Measurements from ENCODE around the gene BST1. TPM values are rescaled to one million over a fixed set of nuclear protein-coding genes. Genes with fewer than 3 reads are reported as not detected.

BST1 gene
- total RNA-seq, 1 donor from 2014 or later, result 39.0 TPM

DNA sequence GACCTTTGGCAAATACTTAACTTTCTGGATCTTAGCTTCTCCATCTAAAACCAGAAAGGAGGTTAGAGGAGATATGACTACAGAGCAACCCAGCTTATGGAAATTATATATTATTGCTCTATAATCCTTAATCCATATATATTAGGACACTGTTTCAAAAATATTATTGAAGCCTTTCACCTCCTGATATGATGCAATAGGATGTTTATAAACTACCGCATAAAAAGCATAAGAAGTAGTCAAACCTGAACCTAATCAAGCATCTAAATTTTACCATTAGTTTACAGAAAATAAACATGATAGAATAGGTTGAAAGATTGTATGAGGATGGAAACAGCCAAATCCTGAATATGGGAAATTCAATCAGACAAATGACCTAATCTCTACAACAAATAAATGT lies 26.8 kb upstream of the BST1 start:
- DNase-seq (ENCODE audit: low spot score), result no peak

DNA sequence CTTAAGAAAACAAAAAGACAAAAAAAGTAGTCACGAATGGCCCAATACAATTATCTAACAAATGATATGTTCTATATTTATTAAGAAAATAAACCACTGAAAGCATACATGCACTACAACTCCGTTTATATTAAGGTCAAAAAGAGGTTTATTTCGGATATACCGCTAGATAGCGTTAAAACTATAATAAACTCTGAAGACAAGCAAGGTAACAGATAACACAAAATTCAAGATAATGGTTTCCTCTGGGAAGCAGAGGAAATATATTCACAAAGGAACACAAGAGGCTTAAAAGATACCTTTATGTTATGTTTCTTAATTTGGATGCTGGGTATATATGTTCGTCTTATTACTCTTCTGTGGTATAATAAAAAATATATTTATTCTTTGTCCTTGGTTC lies 26.0 kb upstream of the BST1 start:
- no peak for DNase-seq (ENCODE audit: low spot score)

DNA sequence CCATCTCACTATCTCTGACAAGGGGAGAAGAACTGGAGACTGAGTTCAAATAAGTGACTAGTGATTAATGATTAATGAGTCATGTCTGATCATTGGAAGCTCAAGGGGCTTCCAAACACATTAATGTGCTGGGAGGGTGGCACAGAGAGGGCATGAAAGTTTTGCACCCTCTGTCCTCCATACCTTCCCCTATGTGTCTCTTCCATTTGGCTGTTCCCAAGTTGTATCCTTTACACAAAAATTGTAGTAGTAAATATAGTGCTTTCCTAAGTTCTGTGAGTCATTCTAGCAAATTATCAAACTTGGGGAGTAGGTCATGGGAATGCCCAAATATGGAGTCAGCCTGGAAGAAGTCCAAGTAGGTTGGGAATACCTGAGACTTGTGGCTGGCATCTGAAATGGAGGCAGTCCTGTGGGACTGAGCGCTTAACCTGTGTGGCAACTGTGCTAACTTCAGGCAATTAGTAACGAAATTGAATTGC lies 25.3 kb upstream of the BST1 start:
- no peak for DNase-seq (ENCODE audit: low spot score)

DNA sequence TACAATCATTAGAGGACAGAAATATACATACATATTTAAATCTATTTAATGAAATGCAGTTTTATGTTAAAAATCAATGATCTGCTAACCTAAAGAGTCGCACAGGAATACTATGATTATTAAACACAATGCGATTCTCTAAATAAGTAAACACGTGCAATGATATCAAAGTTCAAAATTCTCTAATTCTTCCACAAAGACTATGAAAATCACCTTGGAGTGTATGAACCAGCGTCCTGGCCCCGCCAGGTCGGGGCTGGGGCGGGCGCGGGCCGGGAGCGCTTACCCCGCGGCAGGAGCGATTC lies 21.8 kb upstream of the BST1 start:
- no peak for DNase-seq (ENCODE audit: low spot score)

DNA sequence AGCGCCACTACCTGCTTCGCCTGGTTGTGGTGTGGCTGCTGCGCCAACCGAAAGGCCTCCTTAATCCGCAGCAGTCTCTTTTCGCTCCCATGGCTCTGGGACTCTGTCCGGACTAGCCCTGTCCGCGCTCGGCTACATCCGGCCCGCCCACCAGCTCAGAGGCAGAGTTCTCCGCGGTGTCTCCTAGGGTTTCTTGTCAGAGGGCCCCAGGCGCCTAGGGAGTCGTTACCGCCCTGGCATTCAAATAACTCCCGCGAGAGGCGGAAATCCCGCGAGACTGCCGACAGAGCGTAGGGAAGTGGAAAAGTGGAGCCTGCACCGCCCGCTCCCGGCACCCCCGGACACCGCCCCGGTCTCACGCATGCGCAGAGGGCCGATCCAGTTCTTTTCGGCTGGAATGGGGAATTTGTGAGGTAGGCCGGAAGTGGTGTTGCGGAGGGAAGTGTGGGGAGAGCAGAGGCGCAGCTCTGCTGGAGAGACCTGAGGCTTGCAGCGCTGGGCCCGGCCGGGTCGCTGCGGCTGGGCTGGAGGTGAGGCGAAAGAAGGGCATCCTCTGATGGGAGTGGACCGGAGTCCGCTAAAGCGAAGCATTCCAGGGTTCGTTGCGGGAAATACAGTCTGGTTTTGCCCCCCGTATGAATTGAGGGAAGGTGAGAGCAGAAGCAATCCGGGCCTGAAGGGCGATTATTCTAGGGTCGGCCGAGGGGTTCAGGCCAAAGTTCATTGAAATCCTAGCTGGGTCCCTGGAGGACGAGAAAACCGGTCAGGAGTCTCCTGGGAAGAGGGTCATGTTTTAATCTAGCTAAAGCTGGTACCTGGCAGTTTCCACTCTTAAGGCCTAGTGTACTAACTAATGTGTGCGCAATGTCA lies 21.3 kb upstream of the BST1 start, which contains the start of gene FAM200B:
TSS of gene FAM200B (plus strand) at position 456 of the 870 bp plus-strand sequence. CDS start 5,151 bp downstream, outside the sequence.
- DNase-seq (ENCODE audit: low spot score), result peak; percentile 100

DNA sequence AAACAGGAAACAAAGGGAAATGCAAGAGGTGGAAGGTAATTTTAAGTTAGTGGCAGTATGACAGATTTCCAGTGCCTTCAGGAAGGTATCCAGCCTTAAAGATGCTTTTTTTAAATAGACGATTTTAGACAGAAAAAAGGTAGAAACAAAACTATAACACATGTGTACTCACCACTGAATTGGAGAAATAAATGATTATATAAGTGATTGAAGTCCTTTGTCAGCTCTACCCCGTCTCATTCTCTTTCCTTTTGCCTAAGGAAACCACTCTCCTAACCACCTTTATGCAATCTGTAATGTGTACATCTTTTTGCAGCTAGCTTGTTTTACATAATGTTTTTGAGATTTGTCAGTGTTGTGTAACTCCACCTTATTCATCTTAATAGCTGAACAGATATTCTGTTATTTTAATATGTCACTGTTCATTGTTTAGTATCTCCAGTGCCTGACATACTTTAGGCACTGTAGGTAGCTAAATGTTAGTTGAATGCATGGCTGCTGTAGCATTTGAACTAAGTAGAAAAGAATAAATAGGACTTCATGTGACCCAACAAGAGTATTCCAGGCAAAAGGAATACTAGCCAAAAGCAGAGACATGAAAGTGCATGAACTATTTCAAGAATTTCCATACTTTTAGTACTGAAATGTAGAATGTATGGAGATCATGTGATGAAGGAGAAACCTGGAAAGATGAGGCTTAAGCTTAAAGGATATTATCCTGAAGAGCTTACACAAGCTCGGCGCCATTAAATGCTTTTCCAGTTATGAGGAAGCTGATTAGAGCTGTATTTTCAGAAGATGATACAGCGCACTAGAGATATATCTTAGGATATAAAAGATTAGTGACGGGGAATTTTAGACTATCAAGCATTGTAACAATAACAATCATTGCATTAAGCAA lies 20.4 kb upstream of the BST1 start:
- DNase-seq (ENCODE audit: low spot score), result peak; percentile 77

DNA sequence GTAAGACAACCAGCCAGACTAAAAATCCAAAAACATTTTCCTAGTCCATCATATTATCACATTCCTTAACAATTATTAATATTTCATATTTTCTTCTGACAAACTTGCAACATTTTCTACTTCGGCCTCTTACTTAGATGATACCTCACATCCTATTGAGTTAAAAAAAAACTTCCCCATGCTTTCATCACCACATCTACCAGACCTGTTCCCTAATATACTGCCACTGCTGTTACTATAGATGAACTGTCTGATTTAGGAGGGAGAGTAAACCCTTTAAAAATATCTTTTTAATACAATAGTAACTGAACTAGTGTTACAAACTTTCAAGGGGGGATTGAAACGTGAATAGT lies 19.7 kb upstream of the BST1 start:
- DNase-seq (ENCODE audit: low spot score), result no peak

DNA sequence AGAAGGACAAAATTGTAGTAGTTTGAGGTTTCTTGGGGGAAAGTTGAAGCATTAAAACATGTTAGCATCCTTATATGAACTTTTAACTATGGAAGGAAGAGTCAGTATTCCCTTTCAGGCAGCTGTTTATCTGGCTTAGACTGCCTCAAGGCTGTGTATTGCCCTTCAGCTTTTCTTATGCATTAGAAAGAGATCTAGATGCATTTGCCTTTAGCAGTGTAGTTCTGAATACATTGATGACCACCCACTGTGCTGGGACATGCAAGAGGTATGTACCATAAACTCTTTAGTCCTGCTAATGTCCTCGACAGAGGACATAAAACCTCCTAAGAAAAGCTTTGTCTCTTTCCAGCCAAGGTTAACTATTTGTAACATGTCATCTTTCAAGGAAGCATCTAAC lies 18.4 kb upstream of the BST1 start:
- no peak for DNase-seq (ENCODE audit: low spot score)

DNA sequence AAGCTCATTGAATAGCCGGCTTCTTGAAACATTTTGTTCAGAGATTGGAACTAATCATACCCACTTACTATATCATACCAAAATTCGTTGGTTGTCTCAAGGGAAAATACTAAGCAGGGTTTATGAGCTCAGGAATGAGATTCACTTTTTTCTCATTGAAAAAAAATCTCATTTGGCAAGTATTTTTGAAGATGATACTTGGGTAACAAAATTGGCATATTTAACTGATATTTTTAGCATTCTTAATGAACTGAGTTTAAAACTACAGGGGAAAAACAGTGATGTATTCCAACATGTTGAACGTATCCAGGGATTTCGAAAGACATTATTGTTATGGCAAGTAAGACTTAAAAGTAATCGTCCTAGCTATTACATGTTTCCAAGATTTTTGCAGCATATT lies 14.8 kb upstream of the BST1 start:
- DNase-seq (ENCODE audit: low spot score), result peak; percentile 40

DNA sequence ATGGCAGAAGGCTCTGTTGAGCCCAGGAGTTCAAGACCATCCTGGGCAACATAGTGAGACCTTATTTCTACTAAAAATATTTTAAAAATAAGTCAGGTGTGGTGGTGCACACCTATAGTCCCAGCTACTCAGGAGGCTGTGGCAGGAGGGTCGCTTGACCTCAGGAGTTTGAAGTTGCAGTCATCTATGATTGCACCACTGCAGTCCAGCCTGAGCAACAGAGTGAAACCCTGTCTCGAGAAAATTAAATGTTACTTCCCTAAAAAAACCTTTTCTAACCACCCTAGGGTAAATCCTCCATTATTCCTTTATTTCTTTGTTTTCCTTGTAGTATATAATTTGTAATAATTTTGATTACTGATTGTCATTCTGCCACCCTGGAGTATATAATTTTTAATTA lies 13.3 kb upstream of the BST1 start:
- DNase-seq (ENCODE audit: low spot score), result no peak

DNA sequence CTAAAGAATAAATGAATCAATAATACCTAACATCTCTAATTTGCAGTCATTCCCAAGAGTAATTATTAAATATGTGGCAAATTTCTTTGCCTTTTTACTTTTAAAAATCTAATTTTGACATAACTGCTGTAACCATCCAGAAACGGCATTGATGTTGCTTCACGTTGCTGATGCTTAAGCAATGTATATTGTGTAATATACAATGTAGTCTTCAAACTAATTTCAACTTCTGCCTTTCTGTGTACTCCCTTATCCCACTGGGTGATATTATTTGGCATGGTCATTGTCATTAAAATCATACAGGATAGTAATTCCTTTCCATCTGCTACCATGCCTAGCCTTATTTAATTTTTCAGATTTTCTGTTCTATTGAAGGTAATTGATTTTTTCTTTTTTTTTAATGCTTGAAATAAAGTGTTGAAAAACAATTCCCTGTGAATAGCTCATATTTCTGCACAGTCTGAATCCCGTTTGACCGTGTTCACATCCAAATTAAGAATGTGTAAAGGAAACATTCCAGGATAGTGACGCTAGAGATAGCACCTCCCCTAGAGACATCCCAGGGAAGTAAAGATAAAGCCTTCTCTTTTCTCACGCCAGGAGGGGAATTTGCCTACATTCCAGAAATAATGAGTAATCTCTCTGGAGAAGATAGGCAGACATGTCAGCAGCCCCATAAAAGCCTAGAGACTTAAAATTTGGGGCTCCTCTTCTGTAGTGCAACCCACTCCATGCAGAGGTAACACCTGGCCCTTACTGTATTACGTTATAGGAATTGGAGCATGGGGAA lies 12.7 kb upstream of the BST1 start:
- peak; percentile 97 for DNase-seq (ENCODE audit: low spot score)

DNA sequence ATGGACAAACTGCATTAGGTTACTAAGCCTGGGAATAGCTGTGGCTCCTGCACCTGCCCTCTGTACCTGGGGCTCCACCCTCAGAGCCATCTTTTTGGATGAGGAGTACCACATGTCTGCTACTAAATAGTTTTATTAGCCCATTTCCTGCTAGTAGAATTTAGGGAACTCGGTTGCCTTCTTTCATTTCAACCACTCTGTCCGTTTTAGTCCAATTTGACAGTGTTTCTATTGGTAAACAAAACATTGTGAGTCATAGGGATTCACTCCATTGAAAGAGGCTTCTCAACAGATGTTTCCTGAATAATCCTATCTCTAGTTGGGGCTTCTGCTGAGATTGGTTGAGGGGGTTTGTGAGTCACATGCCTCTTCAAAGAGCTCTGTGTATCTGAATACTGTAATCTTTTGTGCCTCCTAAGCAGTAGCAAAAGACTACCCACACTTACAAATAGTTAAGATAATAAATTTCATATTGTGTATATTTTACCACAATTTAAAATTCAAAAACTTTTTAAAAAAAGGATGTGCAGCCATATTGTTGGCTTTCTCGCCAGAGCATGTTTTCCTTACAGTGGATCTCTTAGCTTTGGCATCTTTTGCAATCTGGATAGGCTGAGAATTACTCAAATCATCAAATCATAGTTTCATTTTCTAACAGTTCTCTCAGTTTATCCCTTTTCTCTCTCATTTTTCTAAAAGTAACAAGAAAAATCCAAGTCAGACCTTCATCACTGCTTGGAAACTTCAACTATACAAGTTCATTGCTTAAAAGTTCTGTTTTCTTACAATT lies 11.3 kb upstream of the BST1 start:
- DNase-seq (ENCODE audit: low spot score), result peak; percentile 86

DNA sequence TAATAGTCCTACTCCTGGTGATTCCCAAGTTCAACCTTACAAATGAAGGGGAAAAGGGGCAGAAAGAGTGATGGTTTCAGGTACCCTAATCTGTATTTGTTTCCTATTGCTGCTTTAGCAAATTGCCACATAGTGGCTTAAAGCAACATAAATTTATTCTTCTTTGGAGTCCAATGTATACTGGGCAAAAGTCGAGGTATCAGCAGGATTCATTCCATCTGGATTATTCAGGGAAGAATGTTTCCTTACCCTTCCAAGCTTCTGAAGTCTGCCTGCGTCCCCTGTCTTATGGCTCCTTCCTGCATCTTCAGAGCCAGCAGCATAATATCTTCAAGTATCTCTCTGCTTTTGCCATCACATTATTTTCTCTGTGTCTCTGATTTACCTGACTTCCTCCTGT lies 10.3 kb upstream of the BST1 start:
- peak; percentile 50 for DNase-seq (ENCODE audit: low spot score)

DNA sequence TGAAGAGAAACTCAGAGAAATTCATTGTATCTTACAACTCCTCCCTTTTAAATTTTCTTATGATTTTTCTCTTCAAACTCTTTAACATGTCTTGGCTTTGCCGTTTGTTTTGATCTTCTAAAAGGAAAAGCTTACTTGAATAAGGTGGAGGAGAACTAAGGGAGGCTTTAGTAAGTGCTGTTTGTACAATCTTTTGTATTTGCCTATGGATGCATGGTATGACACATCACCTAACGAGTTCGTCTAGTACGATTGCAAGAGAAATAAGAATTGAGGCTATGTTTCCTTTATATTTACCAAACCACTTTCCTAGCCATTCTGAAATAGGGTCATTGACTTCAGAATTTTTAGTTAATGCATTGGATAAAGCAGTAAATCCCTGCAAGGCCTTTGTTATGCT lies 8.4 kb upstream of the BST1 start:
- no peak for DNase-seq (ENCODE audit: low spot score)

DNA sequence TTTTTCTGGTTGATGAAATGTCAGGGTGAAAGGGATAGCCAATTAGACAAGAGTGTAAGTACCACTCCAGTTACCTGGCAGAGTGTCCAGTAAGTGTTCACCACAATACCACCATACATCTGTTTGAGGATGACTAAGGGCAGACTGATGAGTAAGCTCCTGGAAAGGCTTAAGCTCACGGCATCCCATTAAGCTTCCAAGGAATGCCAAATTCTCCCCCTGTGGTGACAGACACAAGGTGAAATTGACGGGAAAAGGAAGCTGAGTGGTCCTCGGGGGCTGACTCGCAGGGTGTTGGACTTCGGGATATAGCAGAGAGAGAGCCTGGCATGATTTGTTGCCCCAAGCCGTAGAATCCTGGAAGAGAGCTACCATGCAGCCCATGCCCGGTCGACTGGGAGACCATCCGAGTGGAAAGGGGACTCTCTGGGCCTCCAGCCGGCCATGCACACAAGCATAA lies 7.6 kb upstream of the BST1 start:
- no peak for DNase-seq (ENCODE audit: low spot score)

DNA sequence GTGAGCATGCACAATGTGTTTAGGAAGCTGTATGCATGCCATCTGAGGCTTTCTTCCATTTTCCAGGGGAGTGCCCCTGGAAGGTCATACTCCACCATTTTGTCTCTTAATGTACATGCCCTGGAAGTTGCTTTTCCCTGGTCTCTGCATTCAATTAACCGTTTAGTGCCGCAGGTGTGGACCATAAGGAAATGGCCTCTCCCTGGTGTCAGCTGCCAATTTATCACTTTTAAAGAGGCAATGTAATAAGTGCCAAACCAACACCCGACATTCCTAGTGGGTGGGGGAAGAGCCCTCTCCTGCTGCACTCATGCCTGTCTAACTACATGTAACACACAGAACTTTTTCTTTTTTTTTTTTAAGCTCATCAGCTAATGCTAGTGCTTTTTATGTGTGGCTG lies 7.1 kb upstream of the BST1 start:
- no peak for DNase-seq (ENCODE audit: low spot score)

DNA sequence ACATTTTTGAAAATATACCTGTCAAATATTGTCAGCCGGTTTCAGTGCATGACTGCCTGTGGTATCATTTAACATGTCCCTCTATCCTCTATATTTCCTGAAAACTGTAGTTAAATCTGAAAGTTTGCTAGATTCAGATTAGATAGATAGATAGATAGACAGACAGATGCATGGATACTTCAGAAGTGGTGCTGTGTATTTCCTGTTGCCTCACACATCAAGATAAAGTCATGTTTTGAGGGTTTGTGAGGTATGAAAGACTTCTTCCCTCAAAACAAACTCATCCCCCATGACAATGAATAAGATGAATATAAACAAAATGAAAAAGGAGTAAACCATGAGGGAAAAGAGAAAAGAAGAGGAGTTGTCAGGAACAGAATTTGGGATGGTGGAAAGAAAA lies 6.0 kb upstream of the BST1 start:
- no peak for DNase-seq (ENCODE audit: low spot score)

DNA sequence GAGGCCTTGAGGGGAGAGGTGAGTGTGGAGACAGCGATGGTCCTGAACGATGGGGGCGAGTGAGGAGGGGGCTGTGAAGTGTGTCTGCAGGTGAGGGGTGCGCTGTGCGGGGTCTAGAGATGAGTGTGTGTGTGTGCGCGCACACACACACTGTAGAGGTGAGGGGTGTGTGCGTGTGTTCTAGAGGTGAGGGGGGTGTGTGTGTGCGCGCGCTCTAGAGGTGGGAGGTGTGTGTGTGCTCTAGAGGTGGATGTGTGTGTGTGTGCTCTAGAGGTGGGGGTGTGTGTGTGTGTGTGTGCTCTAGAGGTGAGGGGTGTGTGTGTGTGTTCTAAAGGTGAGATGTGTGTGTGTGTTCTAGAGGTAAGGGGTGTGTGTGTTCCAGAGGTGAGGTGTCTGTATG lies 574 bp downstream of the BST1 start:
- DNase-seq (ENCODE audit: low spot score), result no peak

DNA sequence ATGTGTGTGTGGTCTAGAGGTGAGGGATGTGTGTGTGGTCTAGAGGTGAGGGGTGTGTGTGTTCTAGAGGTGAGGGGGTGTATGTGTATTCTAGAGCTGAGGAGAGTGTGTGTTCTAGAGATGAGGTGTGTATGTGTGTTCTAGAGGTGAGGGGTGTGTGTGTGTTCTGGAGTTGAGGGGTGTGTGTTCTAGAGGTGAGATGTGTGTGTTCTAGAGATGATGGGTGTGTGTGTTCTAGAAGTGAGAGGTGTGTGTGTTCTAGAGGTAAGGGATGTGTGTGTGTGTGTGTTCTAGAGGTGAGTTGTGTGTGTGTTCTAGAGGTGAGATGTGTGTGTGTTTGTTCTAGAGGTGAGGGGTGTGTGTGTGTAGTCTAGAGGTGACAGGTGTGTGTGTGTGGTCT lies 1.3 kb downstream of the BST1 start:
- no peak for DNase-seq (ENCODE audit: low spot score)

DNA sequence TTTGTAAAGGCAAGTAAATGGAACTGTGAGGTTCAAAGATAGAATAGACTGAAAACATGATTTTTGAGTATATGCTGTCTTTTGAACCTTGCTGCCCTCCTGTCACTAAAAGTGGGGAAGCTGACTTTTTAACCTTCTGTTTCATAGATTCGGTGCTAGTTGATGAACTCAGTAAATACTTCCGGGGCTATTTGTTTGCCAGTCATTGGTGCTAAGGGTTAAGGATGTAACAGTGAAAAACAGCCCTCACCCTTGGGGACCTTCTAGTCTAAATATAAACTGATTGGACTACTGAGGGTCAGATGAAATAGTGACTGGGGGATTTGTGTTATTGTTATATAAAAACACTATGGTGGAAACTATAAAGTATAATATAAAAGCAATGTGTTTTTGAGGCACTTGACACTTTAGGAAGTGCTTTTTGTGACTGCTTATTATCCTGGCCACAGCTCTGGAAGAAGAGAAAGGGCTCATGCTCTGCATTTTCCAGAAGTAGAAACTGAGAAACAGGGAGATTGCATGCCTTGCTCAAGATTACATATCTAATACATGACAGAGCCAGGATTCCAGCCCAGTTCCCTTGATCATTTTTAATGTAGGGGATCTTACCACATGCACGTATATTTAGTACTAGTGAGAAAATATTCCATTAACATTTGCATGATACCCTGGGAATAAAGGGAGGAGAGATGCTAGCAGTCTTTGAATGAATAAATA lies 3.9 kb downstream of the BST1 start:
- DNase-seq (ENCODE audit: low spot score), result peak; percentile 82

All from umbilical cord (tissue), 2 donors.